ENCODE data around the gene PSMD13. TPM values are rescaled to one million over a fixed set of nuclear protein-coding genes. Genes with fewer than 3 reads are reported as not detected.

The PSMD13 gene
- total RNA-seq, 1 donor from 2014 or later: 94.1 TPM

- H3K36me3 ChIP-seq: no peaks in the 10 kb centered on the region
- peak; percentile 12 for DNase-seq
- peaks cover 47% of the 10 kb centered on the region for H3K27me3 ChIP-seq (ENCODE audit: low read depth)
- no peaks in the 10 kb centered on the region for H3K9me3 ChIP-seq (replicated peaks)
- TF ChIP-seq, protein P1, sequence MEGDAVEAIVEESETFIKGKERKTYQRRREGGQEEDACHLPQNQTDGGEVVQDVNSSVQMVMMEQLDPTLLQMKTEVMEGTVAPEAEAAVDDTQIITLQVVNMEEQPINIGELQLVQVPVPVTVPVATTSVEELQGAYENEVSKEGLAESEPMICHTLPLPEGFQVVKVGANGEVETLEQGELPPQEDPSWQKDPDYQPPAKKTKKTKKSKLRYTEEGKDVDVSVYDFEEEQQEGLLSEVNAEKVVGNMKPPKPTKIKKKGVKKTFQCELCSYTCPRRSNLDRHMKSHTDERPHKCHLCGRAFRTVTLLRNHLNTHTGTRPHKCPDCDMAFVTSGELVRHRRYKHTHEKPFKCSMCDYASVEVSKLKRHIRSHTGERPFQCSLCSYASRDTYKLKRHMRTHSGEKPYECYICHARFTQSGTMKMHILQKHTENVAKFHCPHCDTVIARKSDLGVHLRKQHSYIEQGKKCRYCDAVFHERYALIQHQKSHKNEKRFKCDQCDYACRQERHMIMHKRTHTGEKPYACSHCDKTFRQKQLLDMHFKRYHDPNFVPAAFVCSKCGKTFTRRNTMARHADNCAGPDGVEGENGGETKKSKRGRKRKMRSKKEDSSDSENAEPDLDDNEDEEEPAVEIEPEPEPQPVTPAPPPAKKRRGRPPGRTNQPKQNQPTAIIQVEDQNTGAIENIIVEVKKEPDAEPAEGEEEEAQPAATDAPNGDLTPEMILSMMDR (IDR thresholded peaks at IDR 0.05; ENCODE audit: borderline replicate concordance): no peak
- intact Hi-C loops (cut with micrococcal nuclease): no loop called here
- no peak overlapping the region for H3K4me3 ChIP-seq
- H3K4me1 ChIP-seq: peaks cover 22% of the 10 kb centered on the region
- H3K27ac ChIP-seq (replicated peaks): no peak overlapping the region
Measured at GRCh38 chr11:290621-291231, 54.0 kb downstream of the PSMD13 start.

GRCh38 chr11:291281-292210 is 54.8 kb downstream of the PSMD13 start:
- peaks cover 22% of the 10 kb centered on the region for H3K4me1 ChIP-seq
- peak; percentile 14 for DNase-seq
- H3K27me3 ChIP-seq (ENCODE audit: low read depth): peaks cover 47% of the 10 kb centered on the region
- no peak overlapping the region for H3K27ac ChIP-seq (replicated peaks)
- no peak overlapping the region for H3K4me3 ChIP-seq
- H3K36me3 ChIP-seq: no peaks in the 10 kb centered on the region
- intact Hi-C loops (cut with micrococcal nuclease): no loop called here
- TF ChIP-seq, protein P1 (IDR thresholded peaks at IDR 0.05; ENCODE audit: borderline replicate concordance): no peak
- no peaks in the 10 kb centered on the region for H3K9me3 ChIP-seq (replicated peaks)

- H3K4me3 ChIP-seq: no peak overlapping the region
- DNase-seq: peak; percentile 12
- H3K36me3 ChIP-seq: no peaks in the 10 kb centered on the region
- TF ChIP-seq, protein P1 (IDR thresholded peaks at IDR 0.05; ENCODE audit: borderline replicate concordance): no peak
- no peak overlapping the region for H3K27ac ChIP-seq (replicated peaks)
- H3K27me3 ChIP-seq (ENCODE audit: low read depth): peaks cover 39% of the 10 kb centered on the region
- intact Hi-C loops (cut with micrococcal nuclease): no loop called here
- peaks cover 29% of the 10 kb centered on the region for H3K4me1 ChIP-seq
- H3K9me3 ChIP-seq (replicated peaks): no peaks in the 10 kb centered on the region
Measured at GRCh38 chr11:292211-293121, 55.7 kb downstream of the PSMD13 start.

- peak; percentile 12 for DNase-seq
- intact Hi-C loops (cut with micrococcal nuclease): no loop called here
- Histone ChIP-seq H3K4me1 (peaks cover 31% of the 10 kb centered on the region), H3K36me3 (no peaks in the 10 kb centered on the region), H3K27ac (replicated peaks) (no peak overlapping the region), H3K4me3 (no peak overlapping the region), H3K27me3 (ENCODE audit: low read depth) (peaks cover 38% of the 10 kb centered on the region), H3K9me3 (replicated peaks) (no peaks in the 10 kb centered on the region)
- TF ChIP-seq, protein P1 (IDR thresholded peaks at IDR 0.05; ENCODE audit: borderline replicate concordance): no peak
Measured at GRCh38 chr11:293271-293851, 56.6 kb downstream of the PSMD13 start.

Data from left ventricle myocardium inferior (tissue), 1 donor.